Spleen (tissue), 11 donors: ENCODE measurements around the gene FNBP1. TPM values are rescaled to one million over a fixed set of nuclear protein-coding genes. Genes with fewer than 3 reads are reported as not detected.

Experiments
- DNase-seq: peaks from one replicate; pipeline ENCODE4 v3.0.0-alpha.2; 2020
- H3K27ac ChIP-seq, 8 donors: fragments of 200-600 bp; sonication (generic) in 7 of 8; 1 replicate in 4 of 8; 2 replicates in 4 of 8; pipeline versions ENCODE4 v1.5.0 to v1.8.0; 2016 to 2021; ENCODE audit warnings: inconsistent platforms in 4 of 8, mild to moderate bottlenecking in 4 of 8, moderate library complexity in 1 of 8
- H3K27me3 ChIP-seq, 7 donors: fragments of 200-600 bp; sonication (generic) in 6 of 7; replicated peaks in 1 of 7; 1 replicate in 4 of 7; 2 replicates in 3 of 7; pipeline versions ENCODE4 v1.5.0 to v1.8.0; 2016 to 2021; ENCODE audit warnings: inconsistent platforms in 3 of 7, mild to moderate bottlenecking in 1 of 7
- H3K36me3 ChIP-seq, 6 donors: fragments of 200-600 bp; sonication (generic) in 5 of 6; 1 replicate in 4 of 6; 2 replicates in 2 of 6; pipeline versions ENCODE4 v1.5.0 to v1.8.0; 2016 to 2021; ENCODE audit warnings: inconsistent platforms in 2 of 6
- H3K4me1 ChIP-seq, 6 donors: fragments of 200-600 bp; sonication (generic) in 5 of 6; 1 replicate in 3 of 6; 2 replicates in 3 of 6; pipeline versions ENCODE4 v1.5.0 to v1.8.0; 2016 to 2021; ENCODE audit warnings: inconsistent platforms in 3 of 6
- H3K4me3 ChIP-seq, 8 donors: fragments of 200-600 bp; sonication (generic) in 7 of 8; 1 replicate in 4 of 8; 2 replicates in 4 of 8; pipeline versions ENCODE4 v1.5.0 to v1.8.0; 2016 to 2021; ENCODE audit warnings: inconsistent platforms in 4 of 8, mild to moderate bottlenecking in 4 of 8, moderate library complexity in 2 of 8
- H3K9me3 ChIP-seq, 8 donors: fragments of 200-600 bp; sonication (generic) in 7 of 8; 1 replicate in 4 of 8; 2 replicates in 4 of 8; pipeline versions ENCODE4 v1.5.0 to v1.8.0; 2016 to 2021; ENCODE audit warnings: inconsistent platforms in 4 of 8
- CTCF ChIP-seq, 11 experiments: fragments of 200-600 bp in 7 of 11; fragments of 450-650 bp in 4 of 11; sonication (generic) in 4 of 11; IDR thresholded peaks in 8 of 11; conservative IDR thresholded peaks in 3 of 11; 1 replicate in 7 of 11; 2 replicates in 4 of 11; pipeline versions ENCODE4 v1.4.0 to v1.8.0; 2016 to 2021; ENCODE audit warnings: antibody characterized with exemption in 11 of 11, inconsistent platforms in 4 of 11, mild to moderate bottlenecking in 1 of 11
- POLR2A ChIP-seq, 3 donors: fragments of 450-650 bp; IDR thresholded peaks; one replicate each; pipeline ENCODE4 v1.5.1; 2017; ENCODE audit warnings: antibody characterized with exemption in 3 of 3, mild to moderate bottlenecking in 1 of 3
- POLR2AphosphoS5 ChIP-seq, 3 donors: sonication (generic); formaldehyde crosslinking; IDR thresholded peaks; one replicate each; pipeline ENCODE4 v1.5.1; 2017; ENCODE audit warnings: antibody characterized with exemption in 3 of 3
- WGBS, 5 donors: extraction: QIAGEN DNeasy Blood & Tissue Kit in 3 of 5; methylation state at CpG; one replicate each; pipeline versions ENCODE4 v1.1.5 to v1.1.7; 2013 to 2018; 5-methylcytosine and 5-hydroxymethylcytosine counted together
- intact Hi-C: fragments of 100-400 bp; cut with DNase I; formaldehyde crosslinking; loops from one replicate; pipeline ENCODE4 v1.15.0; 2023; ENCODE audit warnings: low total_unique reads
- polyA plus RNA-seq, 3 donors: library from polyadenylated mRNA; stranded (reverse); fragments of 200-250 nt; gene quantifications; one replicate each; pipeline ENCODE4 v1.2.1, GENCODE V29; 2013
- total RNA-seq, 7 donors: library from RNA; depleted of rRNA in 3 of 7; stranded (reverse); fragments of >200 nt in 3 of 7; fragmentation: NEBNext Ultra II Directional in 4 of 7; extraction: Animal tissue kit (Norgen Biotek cat#: 25700) in 4 of 7; gene quantifications; one replicate each; pipeline versions ENCODE4 v1.1.0 to v1.2.1, GENCODE V29; 2016 to 2021
- donor health status: healthy with polysubstance abuse.
- donor health status: DM: no; HTN: no; CAD: no; lungs with moderate emphysema.
- donor health status: DM: no; HTN: no; CAD: no.
- donor health status: Bipolar disorder and iron deficiency.
- donor health status: healthy.
- donor health status: DM: no; HTN: no; CAD: no.
- donor health status: DM: yes; HTN: yes; CAD: no.

The FNBP1 gene
- total and polyA plus RNA-seq, 10 donors, result 40.6 to 156 (median 146) TPM

- no peaks in the 10 kb centered on the region for H3K27me3 ChIP-seq
- WGBS, 5 donors, result 83 to 89% (median 86%) methylated on average over 4 of the region's 4 CpGs
- no peak overlapping the region for H3K4me3 ChIP-seq
- no peaks in the 10 kb centered on the region for H3K9me3 ChIP-seq
- no peak overlapping the region for H3K27ac ChIP-seq
- peaks cover 15 to 67% (median 51%) of the 10 kb centered on the region in 6 donors for H3K4me1 ChIP-seq
- H3K36me3 ChIP-seq, result peaks cover 0 to 36% (median 0%) of the 10 kb centered on the region in 6 donors
- intact Hi-C loops, result no loop called here
- no peak for DNase-seq
- TF ChIP-seq POLR2A (IDR thresholded peaks at IDR 0.05) (no peak), CTCF (IDR thresholded peaks at IDR 0.05 in 8 of 11, conservative IDR thresholded peaks at IDR 0.05 in 3 of 11) (no peak), POLR2AphosphoS5 (IDR thresholded peaks at IDR 0.05) (no peak)
These were observed 201.9 kb downstream of the FNBP1 start for GRCh38 chr9:129841071-129841470.

- H3K4me1 ChIP-seq, result peaks cover 17 to 63% (median 46%) of the 10 kb centered on the region in 6 donors
- intact Hi-C loops, result no loop called here
- H3K4me3 ChIP-seq, result no peak overlapping the region
- H3K9me3 ChIP-seq, result no peaks in the 10 kb centered on the region
- WGBS, 5 donors, result 58 to 81% (median 68%) methylated on average over 6 to 8 of the region's 8 CpGs
- H3K27ac ChIP-seq, result peak overlapping the region in 4 of 8 donors; percentile 2 to 56 (median 16)
- peaks cover 0 to 36% (median 0%) of the 10 kb centered on the region in 6 donors for H3K36me3 ChIP-seq
- DNase-seq, result no peak
- H3K27me3 ChIP-seq, result no peaks in the 10 kb centered on the region
- TF ChIP-seq CTCF (IDR thresholded peaks at IDR 0.05 in 8 of 11, conservative IDR thresholded peaks at IDR 0.05 in 3 of 11) (no peak), POLR2AphosphoS5 (IDR thresholded peaks at IDR 0.05) (no peak), POLR2A (IDR thresholded peaks at IDR 0.05) (no peak)
These were observed 203.0 kb downstream of the FNBP1 start for GRCh38 chr9:129840034-129840433.

GRCh38 chr9:129839324-129840023 is 203.5 kb downstream of the FNBP1 start:
- intact Hi-C loops, result no loop called here
- DNase-seq, result no peak
- no peaks in the 10 kb centered on the region for H3K27me3 ChIP-seq
- 67 to 77% (median 76%) methylated on average over 8 to 10 of the region's 10 CpGs for WGBS, 5 donors
- TF ChIP-seq CTCF (IDR thresholded peaks at IDR 0.05 in 8 of 11, conservative IDR thresholded peaks at IDR 0.05 in 3 of 11) (no peak), POLR2A (IDR thresholded peaks at IDR 0.05) (no peak), POLR2AphosphoS5 (IDR thresholded peaks at IDR 0.05) (no peak)
- H3K9me3 ChIP-seq, result no peaks in the 10 kb centered on the region
- peak overlapping the region in 4 of 8 donors; percentile 2 to 56 (median 16) for H3K27ac ChIP-seq
- H3K4me1 ChIP-seq, result peaks cover 17 to 62% (median 45%) of the 10 kb centered on the region in 6 donors
- H3K36me3 ChIP-seq, result peaks cover 0 to 36% (median 0%) of the 10 kb centered on the region in 6 donors
- H3K4me3 ChIP-seq, result no peak overlapping the region

- intact Hi-C loops, result no loop called here
- peaks cover 0 to 33% (median 0%) of the 10 kb centered on the region in 6 donors for H3K36me3 ChIP-seq
- H3K9me3 ChIP-seq, result no peaks in the 10 kb centered on the region
- no peaks in the 10 kb centered on the region for H3K27me3 ChIP-seq
- peak overlapping the region in 2 of 8 donors; percentile 26 to 56 for H3K27ac ChIP-seq
- DNase-seq, result no peak
- H3K4me3 ChIP-seq, result no peak overlapping the region
- no peak for TF ChIP-seq CTCF (IDR thresholded peaks at IDR 0.05 in 8 of 11, conservative IDR thresholded peaks at IDR 0.05 in 3 of 11)
- no peak for TF ChIP-seq POLR2A (IDR thresholded peaks at IDR 0.05)
- 81 to 88% (median 84%) methylated on average over 12 of the region's 12 CpGs for WGBS, 5 donors
- peaks cover 22 to 66% (median 52%) of the 10 kb centered on the region in 6 donors for H3K4me1 ChIP-seq
These were observed 204.2 kb downstream of the FNBP1 start for GRCh38 chr9:129838707-129839259.
